ENCODE measurements around the gene ZBED1. TPM values are rescaled to one million over a fixed set of nuclear protein-coding genes. Genes with fewer than 3 reads are reported as not detected.

ZBED1 gene
- total and polyA plus RNA-seq, 4 donors: 13.5 to 36.7 (median 32.0) TPM

GRCh38 chrX:2495595-2495994 is 5.2 kb downstream of the ZBED1 start:
- no peak for DNase-seq
- Histone ChIP-seq H3K9me3 (ENCODE audit: control insufficient read depth in 4 of 4, insufficient read depth in 3 of 4, low read length in 3 of 4) (no peaks in the 10 kb centered on the region), H3K27ac (ENCODE audit: low read depth in 1 of 2, low read length in 1 of 2) (no peak overlapping the region), H3K27me3 (ENCODE audit: control insufficient read depth in 3 of 3, insufficient read depth in 3 of 3, low read length in 2 of 3) (no peaks in the 10 kb centered on the region), H3K9ac (ENCODE audit: insufficient read depth in 1 of 2, low read length in 2 of 2) (no peak overlapping the region), H3K4me3 (no peak overlapping the region), H3K4me1 (ENCODE audit: control insufficient read depth in 5 of 5, insufficient read depth in 5 of 5, low read length in 5 of 5) (peaks cover 6 to 27% (median 16%) of the 10 kb centered on the region in 5 donors), H3K36me3 (ENCODE audit: control insufficient read depth in 4 of 4, insufficient read depth in 4 of 4, low read length in 4 of 4) (peaks cover 0 to 12% (median 0%) of the 10 kb centered on the region in 4 donors)
- no peak for ATAC-seq (ENCODE audit: insufficient read depth, low FRiP score)
- TF ChIP-seq, protein P1, sequence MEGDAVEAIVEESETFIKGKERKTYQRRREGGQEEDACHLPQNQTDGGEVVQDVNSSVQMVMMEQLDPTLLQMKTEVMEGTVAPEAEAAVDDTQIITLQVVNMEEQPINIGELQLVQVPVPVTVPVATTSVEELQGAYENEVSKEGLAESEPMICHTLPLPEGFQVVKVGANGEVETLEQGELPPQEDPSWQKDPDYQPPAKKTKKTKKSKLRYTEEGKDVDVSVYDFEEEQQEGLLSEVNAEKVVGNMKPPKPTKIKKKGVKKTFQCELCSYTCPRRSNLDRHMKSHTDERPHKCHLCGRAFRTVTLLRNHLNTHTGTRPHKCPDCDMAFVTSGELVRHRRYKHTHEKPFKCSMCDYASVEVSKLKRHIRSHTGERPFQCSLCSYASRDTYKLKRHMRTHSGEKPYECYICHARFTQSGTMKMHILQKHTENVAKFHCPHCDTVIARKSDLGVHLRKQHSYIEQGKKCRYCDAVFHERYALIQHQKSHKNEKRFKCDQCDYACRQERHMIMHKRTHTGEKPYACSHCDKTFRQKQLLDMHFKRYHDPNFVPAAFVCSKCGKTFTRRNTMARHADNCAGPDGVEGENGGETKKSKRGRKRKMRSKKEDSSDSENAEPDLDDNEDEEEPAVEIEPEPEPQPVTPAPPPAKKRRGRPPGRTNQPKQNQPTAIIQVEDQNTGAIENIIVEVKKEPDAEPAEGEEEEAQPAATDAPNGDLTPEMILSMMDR (IDR thresholded peaks at IDR 0.05; ENCODE audit: control extremely low read depth, extremely low read depth): no peak
- 73 to 90% methylated on average over 14 of the region's 14 CpGs for WGBS, 2 donors

- ATAC-seq (ENCODE audit: insufficient read depth, low FRiP score) (no peak), DNase-seq (no peak)
- H3K4me1 ChIP-seq (ENCODE audit: control insufficient read depth in 5 of 5, insufficient read depth in 5 of 5, low read length in 5 of 5): peaks cover 0 to 11% (median 0%) of the 10 kb centered on the region in 5 donors
- peaks cover 0 to 40% (median 19%) of the 10 kb centered on the region in 4 donors for H3K36me3 ChIP-seq (ENCODE audit: control insufficient read depth in 4 of 4, insufficient read depth in 4 of 4, low read length in 4 of 4)
- no peaks in the 10 kb centered on the region for H3K27me3 ChIP-seq (ENCODE audit: control insufficient read depth in 3 of 3, insufficient read depth in 3 of 3, low read length in 2 of 3)
- H3K9me3 ChIP-seq (ENCODE audit: control insufficient read depth in 4 of 4, insufficient read depth in 3 of 4, low read length in 3 of 4): peaks cover 0 to 1% (median 0%) of the 10 kb centered on the region in 4 donors
- TF ChIP-seq, protein P1 (IDR thresholded peaks at IDR 0.05; ENCODE audit: control extremely low read depth, extremely low read depth): no peak
- peak overlapping the region in 1 of 2 donors; percentile 2 for H3K27ac ChIP-seq (ENCODE audit: low read depth in 1 of 2, low read length in 1 of 2)
- H3K4me3 ChIP-seq: no peak overlapping the region
- H3K9ac ChIP-seq (ENCODE audit: insufficient read depth in 1 of 2, low read length in 2 of 2): no peak overlapping the region
- WGBS, 2 donors: 87 to 92% methylated on average over 22 of the region's 22 CpGs
These were observed 8.1 kb downstream of the ZBED1 start for GRCh38 chrX:2492531-2493218.

GRCh38 chrX:2490634-2491033 is 10.1 kb downstream of the ZBED1 start:
- Histone ChIP-seq H3K27ac (ENCODE audit: low read depth in 1 of 2, low read length in 1 of 2) (no peak overlapping the region), H3K27me3 (ENCODE audit: control insufficient read depth in 3 of 3, insufficient read depth in 3 of 3, low read length in 2 of 3) (no peaks in the 10 kb centered on the region), H3K9ac (ENCODE audit: insufficient read depth in 1 of 2, low read length in 2 of 2) (no peak overlapping the region), H3K4me3 (no peak overlapping the region), H3K4me1 (ENCODE audit: control insufficient read depth in 5 of 5, insufficient read depth in 5 of 5, low read length in 5 of 5) (peaks cover 0 to 13% (median 0%) of the 10 kb centered on the region in 5 donors), H3K36me3 (ENCODE audit: control insufficient read depth in 4 of 4, insufficient read depth in 4 of 4, low read length in 4 of 4) (peaks cover 0 to 51% (median 25%) of the 10 kb centered on the region in 4 donors), H3K9me3 (ENCODE audit: control insufficient read depth in 4 of 4, insufficient read depth in 3 of 4, low read length in 3 of 4) (peaks cover 0 to 1% (median 0%) of the 10 kb centered on the region in 4 donors)
- DNase-seq (no peak), ATAC-seq (ENCODE audit: insufficient read depth, low FRiP score) (no peak)
- WGBS, 2 donors: 96 to 98% methylated on average over 22 of the region's 22 CpGs
- TF ChIP-seq, protein P1 (IDR thresholded peaks at IDR 0.05; ENCODE audit: control extremely low read depth, extremely low read depth): no peak

Data from lung (tissue), 12 donors.